ENCODE results near the gene SNAPC2. TPM values are rescaled to one million over a fixed set of nuclear protein-coding genes. Genes with fewer than 3 reads are reported as not detected.
A peak's percentile ranks its signal among the peaks of the same experiment; 100 is the strongest.

Gene SNAPC2
- total and polyA plus RNA-seq, 2 donors (not counting 1 experiment from before 2014, with no cell fraction given) = 19.9 to 21.7 TPM

DNA sequence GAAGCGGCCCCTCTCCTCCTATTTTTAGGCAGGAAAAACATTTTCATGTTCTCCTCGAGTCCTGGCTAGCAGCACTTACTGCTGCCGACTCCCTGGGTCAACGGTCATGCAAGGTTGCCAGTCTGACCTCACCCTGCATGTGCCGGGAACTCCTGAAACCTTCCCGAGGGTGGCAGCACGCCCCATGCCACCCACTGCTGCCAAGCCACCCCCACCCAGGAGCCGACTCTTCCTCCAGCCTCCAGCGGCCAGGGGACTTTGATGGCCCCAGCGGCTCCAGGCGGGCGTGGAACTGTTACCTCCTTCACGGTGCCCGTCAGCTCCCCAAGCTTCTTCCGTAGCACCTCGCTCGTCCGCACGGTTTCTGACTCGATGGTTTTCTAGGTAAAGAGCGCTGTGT is 14.6 kb downstream of the SNAPC2 start:
- 92% methylated on average over 20 of the region's 21 CpGs for WGBS (ENCODE audit: insufficient coverage)
- Histone ChIP-seq H2AFZ (ENCODE audit: insufficient read depth, low read depth, low read length, poor library complexity, severe bottlenecking) (no peak overlapping the region), H3K27ac (ENCODE audit: low read length in 2 of 2) (no peak overlapping the region), H3K9ac (ENCODE audit: low read length) (no peak overlapping the region), H3K4me3 (ENCODE audit: control extremely low read depth in 1 of 5, extremely low read depth in 1 of 5, insufficient read depth in 1 of 5, low read depth in 2 of 5, low read length in 4 of 5) (no peak overlapping the region), H3K4me1 (ENCODE audit: control insufficient read depth in 2 of 2, insufficient read depth in 2 of 2, low read length in 2 of 2) (no peaks in the 10 kb centered on the region), H3K36me3 (replicated peaks in 1 of 2; ENCODE audit: control extremely low read depth in 1 of 2, control insufficient read depth in 1 of 2, extremely low read depth in 1 of 2, insufficient read depth in 2 of 2, low read length in 1 of 2) (peaks cover 2 to 69% of the 10 kb centered on the region in 2 experiments), H3K27me3 (replicated peaks in 1 of 4; ENCODE audit: control extremely low read depth in 1 of 4, control insufficient read depth in 3 of 4, insufficient read depth in 4 of 4, low read length in 3 of 4) (no peaks in the 10 kb centered on the region), H4K20me1 (ENCODE audit: control insufficient read depth, insufficient read depth, low read length, poor library complexity, severe bottlenecking) (peaks cover 22% of the 10 kb centered on the region), H3K9me3 (ENCODE audit: control extremely low read depth in 1 of 3, control insufficient read depth in 2 of 3, insufficient read depth in 1 of 3, low read length in 2 of 3) (no peaks in the 10 kb centered on the region), H3K79me2 (ENCODE audit: control insufficient read depth, insufficient read depth, low read length) (peaks cover 11% of the 10 kb centered on the region), H3K4me2 (replicated peaks; ENCODE audit: low read depth, low read length, poor library complexity, severe bottlenecking) (no peak overlapping the region)
- Mint-ChIP-seq H3K27me3 (no peaks in the 10 kb centered on the region), H3K4me1 (peaks cover 2% of the 10 kb centered on the region), H3K4me3 (no peak overlapping the region), H3K27ac (no peak overlapping the region), H3K9me3 (ENCODE audit: insufficient read depth) (no peaks in the 10 kb centered on the region)
- DNase-seq = no peak
- CTCF ChIA-PET = interaction anchor here (1.8 kb wide), 1 partner anchor 9 kb away, joined by 9 read pairs; the partner anchor contains the start of gene TIMM44
- intact Hi-C loops (cut with micrococcal nuclease) = no loop called here
- ATAC-seq (ENCODE audit: low read depth) = no peak
- no peak for TF ChIP-seq EZH2 (IDR thresholded peaks at IDR 0.05; ENCODE audit: borderline replicate concordance, insufficient read depth, low read depth, low read length, poor library complexity, severe bottlenecking)
- TF ChIP-seq, protein P1, sequence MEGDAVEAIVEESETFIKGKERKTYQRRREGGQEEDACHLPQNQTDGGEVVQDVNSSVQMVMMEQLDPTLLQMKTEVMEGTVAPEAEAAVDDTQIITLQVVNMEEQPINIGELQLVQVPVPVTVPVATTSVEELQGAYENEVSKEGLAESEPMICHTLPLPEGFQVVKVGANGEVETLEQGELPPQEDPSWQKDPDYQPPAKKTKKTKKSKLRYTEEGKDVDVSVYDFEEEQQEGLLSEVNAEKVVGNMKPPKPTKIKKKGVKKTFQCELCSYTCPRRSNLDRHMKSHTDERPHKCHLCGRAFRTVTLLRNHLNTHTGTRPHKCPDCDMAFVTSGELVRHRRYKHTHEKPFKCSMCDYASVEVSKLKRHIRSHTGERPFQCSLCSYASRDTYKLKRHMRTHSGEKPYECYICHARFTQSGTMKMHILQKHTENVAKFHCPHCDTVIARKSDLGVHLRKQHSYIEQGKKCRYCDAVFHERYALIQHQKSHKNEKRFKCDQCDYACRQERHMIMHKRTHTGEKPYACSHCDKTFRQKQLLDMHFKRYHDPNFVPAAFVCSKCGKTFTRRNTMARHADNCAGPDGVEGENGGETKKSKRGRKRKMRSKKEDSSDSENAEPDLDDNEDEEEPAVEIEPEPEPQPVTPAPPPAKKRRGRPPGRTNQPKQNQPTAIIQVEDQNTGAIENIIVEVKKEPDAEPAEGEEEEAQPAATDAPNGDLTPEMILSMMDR (IDR thresholded peaks at IDR 0.05) = no peak
- POLR2A ChIA-PET = no interaction called here

DNA sequence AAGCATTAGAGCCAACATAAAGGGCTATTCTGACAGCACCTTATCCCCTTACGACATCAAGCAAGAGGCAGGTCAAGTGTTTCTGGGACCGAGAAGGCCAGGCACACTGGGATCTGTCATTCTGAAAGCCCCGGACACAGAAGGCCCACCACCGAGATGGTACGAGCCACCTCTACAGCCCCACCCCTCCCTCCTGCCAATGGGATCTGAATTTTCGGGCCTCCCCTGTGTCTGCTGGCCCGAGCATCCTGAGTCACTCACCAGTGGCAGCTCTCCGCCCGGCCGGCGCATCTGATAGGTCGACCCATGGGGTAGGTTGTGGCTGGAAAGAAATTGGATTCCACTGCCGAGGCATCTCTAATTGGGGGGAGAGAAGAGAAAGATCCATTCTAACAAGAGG is 20.7 kb downstream of the SNAPC2 start:
- Histone ChIP-seq H3K27me3 (replicated peaks in 1 of 4; ENCODE audit: control extremely low read depth in 1 of 4, control insufficient read depth in 3 of 4, insufficient read depth in 4 of 4, low read length in 3 of 4) (no peaks in the 10 kb centered on the region), H3K27ac (ENCODE audit: low read length in 2 of 2) (no peak overlapping the region), H2AFZ (ENCODE audit: insufficient read depth, low read depth, low read length, poor library complexity, severe bottlenecking) (no peak overlapping the region), H3K4me3 (ENCODE audit: control extremely low read depth in 1 of 5, extremely low read depth in 1 of 5, insufficient read depth in 1 of 5, low read depth in 2 of 5, low read length in 4 of 5) (no peak overlapping the region), H3K4me1 (ENCODE audit: control insufficient read depth in 2 of 2, insufficient read depth in 2 of 2, low read length in 2 of 2) (peaks cover 12 to 21% of the 10 kb centered on the region in 2 donors), H3K36me3 (replicated peaks in 1 of 2; ENCODE audit: control extremely low read depth in 1 of 2, control insufficient read depth in 1 of 2, extremely low read depth in 1 of 2, insufficient read depth in 2 of 2, low read length in 1 of 2) (peaks cover 0 to 36% of the 10 kb centered on the region in 2 experiments), H3K9ac (ENCODE audit: low read length) (no peak overlapping the region), H3K4me2 (replicated peaks; ENCODE audit: low read depth, low read length, poor library complexity, severe bottlenecking) (no peak overlapping the region), H3K9me3 (ENCODE audit: control extremely low read depth in 1 of 3, control insufficient read depth in 2 of 3, insufficient read depth in 1 of 3, low read length in 2 of 3) (no peaks in the 10 kb centered on the region), H3K79me2 (ENCODE audit: control insufficient read depth, insufficient read depth, low read length) (peaks cover 47% of the 10 kb centered on the region), H4K20me1 (ENCODE audit: control insufficient read depth, insufficient read depth, low read length, poor library complexity, severe bottlenecking) (peaks cover 9% of the 10 kb centered on the region)
- Mint-ChIP-seq H3K9me3 (ENCODE audit: insufficient read depth) (no peaks in the 10 kb centered on the region), H3K27me3 (no peaks in the 10 kb centered on the region), H3K4me1 (peaks cover 30% of the 10 kb centered on the region), H3K27ac (no peak overlapping the region), H3K4me3 (peak overlapping the region; percentile 27)
- no peak for ATAC-seq (ENCODE audit: low read depth)
- TF ChIP-seq, protein P1 (IDR thresholded peaks at IDR 0.05) = no peak
- no peak for TF ChIP-seq EZH2 (IDR thresholded peaks at IDR 0.05; ENCODE audit: borderline replicate concordance, insufficient read depth, low read depth, low read length, poor library complexity, severe bottlenecking)
- POLR2A ChIA-PET = interaction anchor here (0.7 to 0.9 kb wide), 2 partner anchors 20 to 533 kb away, joined by 3 to 5 read pairs; no protein-coding TSS in a partner anchor
- intact Hi-C loops (cut with micrococcal nuclease) = loop anchor here (5.0 kb wide), 1 partner anchor 89 kb away; no protein-coding TSS in a partner anchor
- WGBS (ENCODE audit: insufficient coverage) = 96% methylated on average over 13 of the region's 13 CpGs
- no peak for DNase-seq
- CTCF ChIA-PET = interaction anchor here (0.9 to 1.9 kb wide), 3 partner anchors 12 to 319 kb away, joined by 3 to 5 read pairs (median 4); no protein-coding TSS in a partner anchor
